GM19023 (cell line): ENCODE data around the gene PRR15.

Experiments
- ATAC-seq: cut with Tn5 transposase; IDR thresholded peaks from one replicate; pipeline ENCODE4 v1.9.1; 2021; ENCODE audit warnings: mild to moderate bottlenecking, moderate library complexity; ENCODE audit not compliant: unreplicated experiment

The PRR15 gene

GRCh38 chr7:29567174-29567573, 3.5 kb downstream of the PRR15 start:
- no peak for ATAC-seq

- no peak for ATAC-seq
Observed at GRCh38 chr7:29569648-29570047, 6.0 kb downstream of the PRR15 start.

- ATAC-seq: no peak
Observed at GRCh38 chr7:29572558-29572957, 8.9 kb downstream of the PRR15 start.

- no peak for ATAC-seq
Observed at GRCh38 chr7:29573567-29573966, 9.9 kb downstream of the PRR15 start.

- no peak for ATAC-seq
Observed at GRCh38 chr7:29574659-29575058, 11.0 kb downstream of the PRR15 start.

- no peak for ATAC-seq
Observed at GRCh38 chr7:29587195-29587808, 23.7 kb downstream of the PRR15 start.

- no peak for ATAC-seq
Observed at GRCh38 chr7:29588212-29588611, 24.6 kb downstream of the PRR15 start.

- ATAC-seq: peak; percentile 77
Observed at GRCh38 chr7:29588900-29589696, 25.5 kb downstream of the PRR15 start.

- ATAC-seq: no peak
Observed at GRCh38 chr7:29592866-29593265, 29.2 kb downstream of the PRR15 start.

- no peak for ATAC-seq
Observed at GRCh38 chr7:29593459-29593858, 29.8 kb downstream of the PRR15 start.

- no peak for ATAC-seq
Observed at GRCh38 chr7:29596593-29597178, 33.1 kb downstream of the PRR15 start.

- ATAC-seq: no peak
Observed at GRCh38 chr7:29597266-29597665, 33.6 kb downstream of the PRR15 start.

- no peak for ATAC-seq
Observed at GRCh38 chr7:29598137-29598536, 34.5 kb downstream of the PRR15 start.

- ATAC-seq: no peak
Observed at GRCh38 chr7:29598613-29599012, 35.0 kb downstream of the PRR15 start.

GRCh38 chr7:29599026-29599425, 35.4 kb downstream of the PRR15 start:
- no peak for ATAC-seq

- ATAC-seq: no peak
Observed at GRCh38 chr7:29600661-29601060, 37.0 kb downstream of the PRR15 start.

- no peak for ATAC-seq
Observed at GRCh38 chr7:29604052-29604451, 40.4 kb downstream of the PRR15 start.

GRCh38 chr7:29604702-29605101, 41.1 kb downstream of the PRR15 start:
- ATAC-seq: no peak

GRCh38 chr7:29605671-29606070, 42.0 kb downstream of the PRR15 start:
- no peak for ATAC-seq

GRCh38 chr7:29606287-29606721, 42.7 kb downstream of the PRR15 start:
- ATAC-seq: no peak

- ATAC-seq: no peak
Observed at GRCh38 chr7:29606830-29607229, 43.2 kb downstream of the PRR15 start.

- ATAC-seq: no peak
Observed at GRCh38 chr7:29607259-29607658, 43.6 kb downstream of the PRR15 start.
